ENCODE measurements around the gene STK40.
A peak's percentile ranks its signal among the peaks of the same experiment; 100 is the strongest.

STK40 gene

DNA sequence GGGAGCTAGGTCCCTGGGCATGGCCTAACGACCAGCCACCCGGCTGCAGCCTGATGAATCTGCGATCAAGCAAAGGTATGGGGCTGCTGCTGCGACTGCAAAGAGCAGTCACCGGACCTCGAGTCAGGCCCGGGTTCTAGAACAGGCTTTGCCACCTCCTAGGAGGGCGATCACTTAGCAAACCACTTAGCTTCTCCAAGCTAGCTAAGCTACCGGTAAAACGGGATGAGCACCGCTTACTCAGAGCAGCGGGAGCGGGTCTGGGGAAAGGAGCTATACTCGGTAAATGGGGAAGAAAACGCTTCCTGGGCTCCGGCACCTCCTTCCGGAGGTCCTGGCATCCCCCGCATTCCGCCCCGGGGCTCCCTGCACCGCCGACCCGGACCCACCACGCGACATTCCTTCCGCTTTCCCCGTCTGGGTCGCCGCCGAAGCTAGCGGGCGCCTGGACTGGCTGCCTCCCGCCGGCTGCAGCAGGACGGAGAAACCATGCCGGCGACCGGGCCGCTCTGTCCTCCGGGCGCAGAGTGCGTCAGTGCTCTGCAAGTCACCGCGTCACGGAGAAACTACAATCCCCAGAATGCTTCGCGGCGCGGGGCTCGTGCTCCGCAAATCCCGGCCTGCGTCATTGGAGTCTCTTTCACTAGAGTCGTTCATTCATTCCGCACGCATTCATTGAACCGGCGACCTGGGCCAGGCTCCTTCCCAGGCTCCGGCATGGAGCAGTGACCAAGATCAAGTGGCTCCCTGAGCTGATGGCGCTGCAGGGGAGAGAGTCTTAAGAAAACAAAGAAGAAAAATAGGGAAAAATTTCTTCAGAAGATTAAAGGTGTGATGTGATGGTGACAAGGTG lies 11.9 kb upstream of the STK40 start, which contains the start of gene LSM10:
Gene LSM10 (minus strand): TSS at position 531 of the 853 bp plus-strand sequence. CDS start 3,779 bp downstream, outside the sequence.
- peak; percentile 92 for DNase-seq

DNA sequence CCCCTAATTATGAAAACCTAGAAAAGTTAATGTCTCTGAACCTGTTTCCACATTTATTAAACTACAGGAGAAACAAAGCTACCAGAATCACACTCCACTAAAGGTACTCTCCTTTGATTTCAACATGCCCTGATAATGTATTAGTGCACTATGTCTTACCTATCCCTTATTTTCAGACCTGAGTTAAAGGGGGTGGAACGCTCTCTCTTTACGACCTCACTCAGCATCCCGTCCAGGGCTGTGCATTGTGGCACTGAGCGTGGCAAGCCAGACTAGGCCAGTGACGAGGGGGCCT lies 11.3 kb upstream of the STK40 start:
- no peak for DNase-seq

DNA sequence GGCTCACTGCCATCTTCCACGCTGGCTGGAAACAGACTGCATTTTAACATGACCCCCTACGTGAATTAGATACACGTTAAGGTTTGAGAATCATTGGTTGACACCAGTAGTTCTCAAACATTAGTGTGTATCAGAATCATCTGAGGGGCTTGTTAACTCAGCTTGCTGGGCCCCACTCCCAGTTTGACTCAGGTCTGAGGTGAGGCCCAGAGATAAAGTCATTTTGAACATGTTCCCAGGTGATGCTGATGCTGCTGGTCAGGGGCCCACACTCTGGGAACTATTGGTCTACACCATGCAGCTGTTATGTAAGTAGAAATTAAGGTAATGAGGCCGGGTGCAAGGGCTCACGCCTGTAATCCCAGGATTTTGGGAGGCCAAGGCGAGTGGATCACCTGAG lies 10.6 kb upstream of the STK40 start:
- no peak for DNase-seq

DNA sequence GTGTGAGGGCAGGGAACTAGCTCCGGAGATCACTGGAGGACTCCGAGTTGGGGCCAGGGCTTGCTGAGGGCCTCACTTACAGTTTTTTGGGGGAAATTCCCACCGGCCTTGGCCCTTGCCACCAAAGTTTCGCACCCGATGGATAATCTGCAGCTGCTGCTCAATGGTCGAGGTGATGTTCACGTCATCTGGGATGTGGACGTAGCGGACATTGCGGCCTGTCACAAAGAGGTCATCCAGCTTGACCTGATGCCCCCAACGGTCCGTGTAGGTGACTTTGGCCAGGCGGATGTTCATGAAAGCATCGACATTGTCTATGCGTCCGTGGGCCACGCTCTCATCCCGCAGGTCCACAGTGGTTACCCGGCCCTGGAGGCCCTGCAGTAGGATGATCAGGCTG lies 8.0 kb upstream of the STK40 start:
- no peak for DNase-seq

DNA sequence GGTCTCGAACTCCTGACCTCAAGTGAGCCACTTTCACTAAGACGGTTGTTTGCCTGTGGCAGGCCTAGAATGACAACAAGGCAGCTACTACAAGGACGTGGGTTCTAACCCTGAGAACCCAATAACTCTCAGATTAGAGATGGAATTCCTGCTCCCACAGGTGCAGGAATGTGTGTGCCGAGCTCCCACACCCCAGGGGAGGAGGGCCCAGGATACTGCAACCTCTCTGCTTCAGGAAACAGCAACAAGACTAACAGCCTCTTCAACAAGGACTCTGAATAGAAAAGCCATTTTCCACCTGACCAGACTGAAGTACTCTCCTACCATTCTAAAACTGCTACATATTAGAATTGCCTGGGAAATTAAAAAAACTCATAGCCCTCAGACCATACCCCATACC lies 7.1 kb upstream of the STK40 start:
- peak; percentile 5 for DNase-seq

DNA sequence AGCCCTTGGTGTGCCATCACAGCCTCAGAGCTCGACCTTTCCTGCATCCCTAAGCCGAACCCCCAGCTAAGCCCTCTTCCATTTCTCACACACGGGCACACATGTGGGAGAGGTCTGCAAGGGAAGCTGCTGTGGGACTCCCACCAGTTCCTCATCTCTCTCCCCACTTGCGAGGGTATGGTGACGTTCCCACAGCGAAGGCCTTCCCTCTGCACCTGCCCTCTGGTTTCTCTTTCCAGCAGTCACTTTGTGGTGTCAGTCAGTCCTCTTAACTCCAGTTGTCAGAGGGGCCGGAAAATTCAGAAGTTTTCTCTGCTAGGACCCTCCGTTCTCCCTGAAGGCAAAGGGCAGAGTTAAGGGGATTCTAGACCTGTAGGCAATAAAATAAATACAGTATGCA lies 5.5 kb upstream of the STK40 start:
- DNase-seq, result no peak

DNA sequence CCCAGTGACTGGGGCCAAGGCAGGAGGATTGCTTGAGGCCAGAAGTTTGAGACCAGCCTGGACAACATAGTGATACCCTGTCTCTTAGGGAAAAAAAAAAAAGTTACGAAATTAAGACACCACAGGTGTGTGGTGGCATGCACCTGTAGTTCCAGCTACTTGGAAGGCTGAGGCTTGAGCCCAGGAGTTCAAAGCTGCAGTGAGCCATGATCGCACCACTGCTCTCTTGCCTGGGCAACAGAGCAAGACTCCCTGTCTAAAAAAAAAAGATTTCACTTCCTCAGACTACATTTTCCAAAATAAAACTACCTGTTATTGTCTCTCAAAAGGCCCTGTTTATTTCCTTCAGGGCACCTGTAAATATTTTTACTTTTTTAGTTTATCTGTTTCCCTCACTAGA lies 4.7 kb upstream of the STK40 start:
- DNase-seq, result no peak

DNA sequence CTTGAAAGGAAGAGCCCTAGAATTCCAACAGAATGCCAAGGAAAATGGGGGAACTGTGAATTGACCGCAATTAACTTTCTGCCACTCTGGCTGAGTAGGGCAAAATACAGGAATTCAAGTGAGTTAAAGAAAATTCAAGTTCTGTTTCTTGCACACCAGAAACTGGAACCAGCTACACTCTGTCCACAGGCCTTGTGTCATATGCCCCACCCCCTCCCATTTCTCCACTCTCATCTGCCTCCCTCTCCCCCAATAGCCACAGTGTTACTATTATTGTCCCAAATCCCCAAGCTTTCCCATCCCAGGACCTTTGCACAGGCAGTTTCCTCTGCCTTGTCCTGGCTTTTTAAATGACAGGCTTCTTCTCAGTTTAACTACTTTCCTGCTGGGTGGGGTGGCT lies 4.3 kb upstream of the STK40 start:
- DNase-seq, result no peak

DNA sequence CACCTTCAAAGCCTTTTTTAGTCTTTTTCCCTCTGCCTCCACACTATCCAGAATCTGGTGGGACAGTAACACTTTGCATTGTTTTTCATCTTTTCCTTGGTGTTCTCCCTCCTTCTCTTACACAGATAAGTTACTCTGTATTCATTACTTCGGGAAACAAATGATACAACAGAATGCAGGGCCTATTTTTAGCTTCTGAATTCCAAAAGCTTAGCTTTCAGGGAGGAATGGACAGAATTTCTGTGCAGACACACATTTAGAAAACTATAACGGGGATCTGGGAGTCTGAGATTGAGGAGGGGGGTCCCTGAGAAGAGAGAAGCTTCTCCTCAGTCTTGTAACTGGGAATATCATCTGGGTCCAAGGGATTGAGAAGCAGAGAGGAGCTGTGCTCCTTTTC lies 3.5 kb upstream of the STK40 start:
- no peak for DNase-seq

DNA sequence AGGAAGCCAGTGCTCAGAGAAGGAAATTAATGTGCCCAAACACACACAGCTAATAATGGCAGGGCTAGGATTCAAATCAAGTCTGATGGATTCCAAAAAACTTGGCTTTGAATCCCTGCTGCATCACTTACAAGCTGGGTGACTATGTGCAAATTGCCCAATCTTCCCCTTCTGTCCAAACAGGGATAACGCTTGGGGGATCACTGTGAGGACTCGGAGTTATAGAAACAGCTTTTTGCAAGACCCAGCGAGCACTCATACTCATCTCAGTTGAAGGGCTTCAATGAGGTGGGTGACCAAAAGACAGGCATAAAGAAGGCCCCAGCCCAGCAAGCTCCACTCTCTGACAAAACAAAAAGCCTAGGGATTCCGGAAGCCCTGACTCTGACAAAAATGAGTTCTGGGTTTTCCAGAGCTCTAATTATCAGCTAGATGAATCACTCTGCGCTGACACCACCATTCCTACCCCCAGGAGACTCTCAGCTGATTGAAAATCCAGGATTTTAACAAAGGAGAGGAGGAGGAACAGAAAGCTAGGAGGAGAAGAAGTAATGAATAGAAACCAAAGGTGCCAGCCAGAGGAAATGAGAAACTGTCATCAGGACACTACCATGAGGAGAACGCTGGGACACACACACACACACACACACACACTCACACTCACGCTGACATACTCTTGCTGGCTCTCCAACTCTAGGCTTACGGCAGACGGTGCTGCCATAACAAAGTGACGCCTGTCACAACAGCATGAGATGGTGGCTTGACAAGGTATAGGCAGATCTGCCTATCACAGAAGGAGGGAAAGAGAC lies 1.6 kb upstream of the STK40 start:
- peak; percentile 84 for DNase-seq

DNA sequence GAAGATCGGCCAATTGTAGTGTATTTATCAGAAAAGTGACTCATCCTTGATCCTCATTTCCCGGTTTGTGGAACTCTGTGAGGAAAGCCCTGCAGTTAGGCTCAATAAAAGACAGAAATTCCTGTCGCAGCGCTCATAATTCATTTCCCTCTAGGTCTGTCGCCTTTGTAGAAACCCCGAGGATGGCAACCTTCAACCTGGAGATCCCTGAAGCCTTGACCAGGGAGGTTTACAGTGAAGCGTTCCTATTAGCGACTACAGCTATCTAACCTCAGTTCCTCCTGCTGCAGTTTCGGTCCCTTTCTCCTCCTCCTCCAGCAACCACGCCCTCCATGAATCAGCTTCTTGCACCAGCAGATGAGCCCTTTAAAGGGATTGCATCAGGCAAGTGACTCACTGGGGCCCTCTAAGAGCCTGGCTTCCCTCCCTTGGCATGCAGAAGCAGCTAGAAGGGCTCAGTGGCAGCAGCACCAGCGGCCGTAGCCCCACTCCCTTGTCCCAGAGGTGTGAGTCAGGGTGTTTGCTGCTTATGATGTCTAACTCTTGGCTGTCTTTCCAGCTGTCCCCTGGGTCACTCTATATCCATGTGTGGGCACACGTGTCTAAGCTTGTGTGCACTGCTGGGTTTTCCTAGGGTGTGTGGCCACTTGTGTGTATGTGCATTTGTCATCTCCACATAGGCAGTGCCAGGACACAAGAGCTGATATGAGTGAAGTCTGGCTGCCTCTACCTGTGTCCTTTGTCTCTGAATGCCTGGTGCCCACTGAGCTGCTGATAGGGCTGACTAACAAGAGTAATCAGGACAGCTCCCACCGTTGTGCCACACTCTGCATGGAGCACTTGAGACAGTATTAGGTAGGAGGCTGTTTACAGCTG lies 779 bp upstream of the STK40 start:
- DNase-seq, result peak; percentile 99

DNA sequence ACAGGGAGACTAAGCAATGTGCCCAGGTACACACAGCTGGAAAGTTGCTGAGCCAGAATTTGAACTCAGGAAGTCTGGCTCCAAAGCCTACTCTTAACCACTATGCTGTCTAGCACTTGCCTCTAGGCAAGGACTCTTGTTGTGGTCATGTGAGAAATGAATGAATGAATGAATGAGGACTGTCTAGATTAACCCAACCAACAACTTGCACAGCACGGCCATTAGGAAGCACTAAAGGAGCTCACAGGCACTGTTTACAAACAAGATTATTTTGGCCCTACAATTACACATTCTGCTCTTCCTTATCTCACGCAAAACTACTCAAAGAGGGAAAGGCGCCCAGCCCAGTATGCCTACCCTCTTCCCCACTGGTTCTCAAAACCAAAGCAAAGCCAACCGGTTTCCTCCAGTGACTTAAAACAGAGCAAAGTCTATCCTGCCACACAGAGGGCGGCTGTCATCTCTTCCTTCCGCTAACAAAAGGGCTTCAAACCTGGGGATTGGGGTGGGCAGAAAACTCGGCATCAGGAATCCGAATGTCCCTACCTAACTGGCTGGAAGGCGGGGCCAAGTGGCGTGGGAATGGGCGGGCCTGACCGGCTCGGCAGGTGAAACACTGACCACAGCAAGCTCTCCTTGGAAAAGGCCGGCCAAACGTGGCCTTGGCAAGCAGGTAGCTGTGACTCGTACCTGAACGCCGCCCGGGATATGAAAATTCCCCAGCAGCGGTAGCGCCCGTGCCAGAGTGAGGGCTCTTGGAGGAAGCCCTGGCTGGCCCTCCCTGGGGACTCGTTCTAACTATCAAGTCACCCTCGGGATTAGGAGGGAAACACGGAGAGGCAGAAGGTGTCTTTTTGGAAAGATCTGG lies 948 bp downstream of the STK40 start:
- DNase-seq, result peak; percentile 33

DNA sequence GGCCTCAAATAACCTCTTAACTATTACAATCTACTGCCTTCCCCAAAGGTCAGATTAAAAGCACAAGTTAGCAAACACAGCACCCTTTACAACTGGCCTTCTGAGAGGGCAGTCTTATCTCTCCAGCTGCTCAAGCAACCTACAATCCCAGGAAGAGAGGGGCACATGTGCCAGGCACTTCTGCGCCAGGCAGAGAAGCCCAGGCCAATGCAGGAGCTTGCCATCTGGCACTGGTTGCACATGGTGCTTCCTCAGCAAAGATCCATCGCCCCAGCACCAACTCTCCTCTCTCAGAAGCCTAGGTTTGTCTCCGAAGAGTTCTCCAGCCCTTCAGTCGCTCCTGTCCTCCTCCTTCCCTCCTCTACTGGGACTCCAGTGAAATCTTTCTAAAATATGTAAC lies 2.5 kb downstream of the STK40 start:
- no peak for DNase-seq

DNA sequence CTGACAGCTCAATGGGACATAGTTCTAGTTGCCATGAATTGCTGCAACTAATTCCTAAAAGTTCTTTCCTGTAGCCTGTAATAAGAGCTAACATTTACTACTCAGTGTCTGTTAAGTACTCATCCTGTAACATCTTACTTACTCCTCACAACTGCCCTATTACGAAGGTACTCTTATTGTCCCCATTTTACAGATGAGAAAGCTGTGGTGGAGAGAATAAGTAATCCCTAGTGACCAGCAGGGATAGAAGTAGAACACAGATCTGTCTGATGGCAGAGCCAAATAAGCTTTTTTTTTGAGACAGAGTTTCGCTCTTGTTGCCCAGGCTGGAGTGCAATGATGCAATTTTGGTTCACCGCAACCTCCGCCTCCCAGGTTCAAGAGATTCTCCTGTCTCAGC lies 3.1 kb downstream of the STK40 start:
- DNase-seq, result no peak

DNA sequence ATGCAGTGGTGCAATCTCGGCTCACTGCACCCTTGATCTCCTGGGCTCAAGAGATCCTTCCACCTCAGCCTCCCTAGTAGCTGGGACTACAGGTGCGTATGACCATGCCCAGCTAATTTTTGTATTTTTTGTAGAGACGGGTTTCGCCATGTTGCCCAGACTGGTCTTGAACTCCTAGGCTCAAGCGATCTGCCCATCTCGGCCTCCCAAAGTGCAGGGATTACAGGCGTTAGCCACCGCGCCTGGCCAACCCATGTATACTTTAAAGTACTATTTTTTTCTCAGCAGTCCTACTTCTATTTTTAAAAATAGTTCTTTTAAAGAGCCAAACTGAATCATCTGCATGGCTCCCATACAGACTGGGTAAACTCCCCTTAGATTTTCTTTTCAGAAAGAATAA lies 3.5 kb downstream of the STK40 start:
- DNase-seq, result no peak

DNA sequence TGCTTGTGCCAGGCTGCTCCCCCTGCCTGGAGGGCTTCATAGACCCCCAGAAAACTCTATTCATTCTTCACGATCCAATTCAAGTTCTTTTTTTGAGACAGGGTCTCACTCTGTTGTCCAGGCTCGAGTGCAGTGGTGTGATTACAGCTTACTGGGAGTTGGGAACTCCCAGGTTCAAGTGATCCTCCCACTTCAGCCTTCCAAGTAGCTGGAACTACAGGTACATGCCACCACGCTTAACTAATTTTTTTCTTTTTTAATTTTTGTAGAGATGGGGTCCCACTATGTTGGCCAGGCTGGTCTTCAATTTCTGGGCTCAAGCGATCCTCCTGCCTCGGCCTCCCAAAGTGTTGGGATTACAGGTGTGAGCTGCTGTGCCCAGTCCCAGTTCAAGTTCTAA lies 4.3 kb downstream of the STK40 start:
- DNase-seq, result no peak

DNA sequence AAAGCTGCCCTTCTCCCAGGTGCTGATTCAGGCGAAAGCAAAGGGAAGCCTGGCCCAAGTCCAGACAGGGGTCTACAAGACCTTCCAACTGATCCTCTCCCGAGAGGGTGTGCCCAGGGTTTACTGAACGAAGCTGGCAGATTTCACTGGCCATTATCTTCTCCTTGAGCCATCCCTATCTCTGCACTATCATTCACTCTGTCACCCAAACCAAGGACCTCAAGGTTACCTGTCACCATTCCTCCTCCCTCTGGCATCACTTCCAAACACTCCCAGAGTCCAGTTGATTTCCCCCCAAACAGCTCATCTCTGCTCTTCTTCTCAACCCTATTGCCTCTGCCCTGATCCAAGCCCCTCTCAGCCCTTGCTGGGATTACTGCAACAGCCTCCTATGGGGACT lies 4.9 kb downstream of the STK40 start:
- no peak for DNase-seq

DNA sequence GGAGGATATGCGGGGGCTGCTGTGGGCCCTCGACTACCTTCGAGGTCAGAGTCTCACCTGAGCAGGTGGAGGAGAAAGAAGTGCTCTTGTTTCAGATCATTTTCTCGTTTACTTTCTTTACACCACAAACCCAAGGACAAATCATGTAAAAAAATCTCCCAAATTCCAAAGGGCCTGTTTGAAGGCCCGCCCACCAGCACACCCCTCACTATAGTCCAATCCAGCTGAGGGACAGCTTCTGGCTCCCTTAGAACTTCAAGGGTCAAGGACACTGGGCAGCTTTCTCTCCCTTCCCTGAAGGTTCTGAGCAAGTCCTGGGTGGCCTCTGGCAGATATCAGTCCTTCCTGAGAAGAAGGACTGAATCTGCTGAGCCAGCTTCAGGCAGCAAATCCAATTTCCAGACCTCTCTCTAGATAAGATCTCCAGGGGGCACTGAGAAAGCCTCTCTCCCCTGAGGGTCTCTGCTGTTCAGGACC lies 5.5 kb downstream of the STK40 start:
- no peak for DNase-seq

DNA sequence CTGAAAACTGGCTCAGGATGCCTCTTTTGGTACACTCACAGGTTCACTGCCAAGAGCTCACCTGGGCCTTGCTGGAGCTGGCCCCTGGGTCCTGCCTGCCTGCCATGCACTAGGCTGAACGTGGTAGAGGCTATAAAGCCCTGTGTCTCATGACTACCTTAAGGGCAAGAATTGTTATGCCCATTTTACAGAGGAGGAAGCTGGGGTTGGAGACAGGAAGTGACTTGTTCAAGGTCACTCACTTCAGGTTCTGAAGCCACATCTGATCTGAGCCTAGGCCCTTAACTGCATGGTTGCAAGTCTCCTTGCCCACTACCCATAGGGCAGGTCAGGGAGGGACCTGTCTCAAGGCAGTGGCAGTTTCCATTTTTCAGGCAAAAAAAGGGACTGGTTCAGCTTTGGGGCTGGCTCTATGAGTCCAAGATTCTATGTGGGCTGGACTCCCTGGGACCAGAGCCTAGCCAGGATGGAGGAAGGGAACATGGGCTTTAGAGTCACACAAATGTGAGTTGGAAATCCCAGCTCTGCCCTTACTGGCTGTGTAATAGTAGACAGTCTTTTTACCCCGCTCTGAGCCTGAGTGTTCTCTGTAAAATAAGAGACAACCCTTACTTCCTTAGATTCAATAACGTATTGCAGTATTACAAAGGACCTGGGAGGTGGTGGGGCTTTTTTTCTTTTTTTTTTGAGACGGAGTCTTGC lies 7.8 kb downstream of the STK40 start:
- DNase-seq, result no peak

DNA sequence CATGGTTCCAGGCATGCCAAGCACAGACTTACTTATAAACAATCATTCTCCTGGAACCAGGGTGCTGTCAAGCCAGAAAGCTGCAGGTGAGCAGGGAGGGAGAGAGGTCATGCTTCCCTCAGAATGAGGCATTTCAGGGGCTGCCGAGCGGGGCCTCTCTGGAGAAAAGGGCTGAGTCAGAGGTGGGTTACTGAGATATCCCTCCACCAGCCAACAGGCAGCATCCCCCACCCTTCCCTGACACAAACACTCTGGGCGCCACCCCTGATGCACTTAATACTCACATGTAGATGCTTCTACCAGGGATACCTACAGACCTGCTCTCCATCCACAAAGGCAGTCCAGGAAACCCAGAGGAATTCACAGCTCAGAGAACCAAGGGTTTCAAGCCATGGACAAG lies 13.1 kb downstream of the STK40 start:
- peak; percentile 19 for DNase-seq

DNA sequence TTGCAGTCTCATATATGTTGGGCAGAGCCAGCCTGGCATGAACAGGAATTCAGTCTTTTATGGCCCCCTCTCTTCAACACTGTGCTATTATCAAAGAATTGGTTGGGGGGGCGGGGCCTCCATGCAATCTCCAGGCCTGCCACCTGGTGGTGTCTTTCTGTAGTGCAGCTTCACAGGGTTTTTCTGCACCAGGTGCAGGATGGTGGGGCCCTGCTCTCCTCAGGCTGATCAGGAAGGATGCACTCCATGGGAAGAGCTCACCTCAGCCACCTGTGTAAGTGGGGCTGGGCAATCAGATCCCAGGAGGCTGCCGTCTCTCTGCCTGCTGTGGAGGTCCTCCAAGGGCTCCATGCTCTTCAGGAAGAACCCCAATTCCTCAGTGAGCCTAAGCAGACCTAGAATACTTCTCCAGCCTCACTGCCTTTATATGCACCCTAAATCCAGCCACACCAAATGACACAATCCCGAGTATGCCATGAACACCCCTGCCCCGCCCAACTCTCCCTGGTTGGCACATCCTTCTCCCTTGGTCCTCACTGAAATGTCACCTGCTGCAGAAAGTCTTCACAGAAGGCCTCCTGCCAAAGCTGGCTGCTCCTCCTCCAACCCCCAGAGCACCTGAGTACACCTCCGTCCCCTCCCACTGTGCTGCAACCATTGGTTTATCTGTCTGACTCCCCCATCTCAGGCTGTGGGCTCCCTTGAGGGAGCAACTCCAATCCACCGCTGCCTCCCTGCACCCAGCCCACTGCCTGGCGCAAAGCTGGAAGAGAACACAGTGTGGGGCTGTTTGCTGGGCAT lies 16.5 kb downstream of the STK40 start:
- peak; percentile 25 for DNase-seq

All from NCI-H226 (cell line).